ENCODE data around the gene TBL1X.

Gene TBL1X

DNA sequence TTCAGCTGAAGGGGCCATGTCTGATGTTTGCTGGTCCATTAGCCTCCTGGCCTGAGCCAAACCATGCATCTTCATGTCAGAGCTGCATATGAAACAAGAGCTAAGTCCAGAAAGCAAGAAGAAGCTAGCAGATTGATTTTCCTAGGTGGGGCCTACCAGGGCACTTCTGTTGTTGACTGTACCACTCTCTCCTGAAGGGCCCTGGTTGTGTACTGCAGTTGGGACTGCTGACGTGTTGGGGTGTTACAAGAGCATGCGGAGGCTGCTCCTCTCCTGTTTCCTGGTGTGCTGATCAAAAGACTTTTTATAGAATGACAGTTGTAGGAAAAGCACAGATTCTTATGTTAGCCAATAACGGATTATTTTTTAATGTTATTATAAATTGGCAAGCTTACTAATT lies 145.1 kb downstream of the TBL1X start:
- Histone ChIP-seq H3K4me3 (ENCODE audit: low read depth, low read length) (no peak overlapping the region), H3K36me3 (no peaks in the 10 kb centered on the region), H3K9me3 (no peaks in the 10 kb centered on the region), H3K4me1 (no peaks in the 10 kb centered on the region), H3K27me3 (no peaks in the 10 kb centered on the region)
- no peak for DNase-seq
- TF ChIP-seq, protein P1, sequence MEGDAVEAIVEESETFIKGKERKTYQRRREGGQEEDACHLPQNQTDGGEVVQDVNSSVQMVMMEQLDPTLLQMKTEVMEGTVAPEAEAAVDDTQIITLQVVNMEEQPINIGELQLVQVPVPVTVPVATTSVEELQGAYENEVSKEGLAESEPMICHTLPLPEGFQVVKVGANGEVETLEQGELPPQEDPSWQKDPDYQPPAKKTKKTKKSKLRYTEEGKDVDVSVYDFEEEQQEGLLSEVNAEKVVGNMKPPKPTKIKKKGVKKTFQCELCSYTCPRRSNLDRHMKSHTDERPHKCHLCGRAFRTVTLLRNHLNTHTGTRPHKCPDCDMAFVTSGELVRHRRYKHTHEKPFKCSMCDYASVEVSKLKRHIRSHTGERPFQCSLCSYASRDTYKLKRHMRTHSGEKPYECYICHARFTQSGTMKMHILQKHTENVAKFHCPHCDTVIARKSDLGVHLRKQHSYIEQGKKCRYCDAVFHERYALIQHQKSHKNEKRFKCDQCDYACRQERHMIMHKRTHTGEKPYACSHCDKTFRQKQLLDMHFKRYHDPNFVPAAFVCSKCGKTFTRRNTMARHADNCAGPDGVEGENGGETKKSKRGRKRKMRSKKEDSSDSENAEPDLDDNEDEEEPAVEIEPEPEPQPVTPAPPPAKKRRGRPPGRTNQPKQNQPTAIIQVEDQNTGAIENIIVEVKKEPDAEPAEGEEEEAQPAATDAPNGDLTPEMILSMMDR (IDR thresholded peaks at IDR 0.05; ENCODE audit: low read depth, low read length): no peak

DNA sequence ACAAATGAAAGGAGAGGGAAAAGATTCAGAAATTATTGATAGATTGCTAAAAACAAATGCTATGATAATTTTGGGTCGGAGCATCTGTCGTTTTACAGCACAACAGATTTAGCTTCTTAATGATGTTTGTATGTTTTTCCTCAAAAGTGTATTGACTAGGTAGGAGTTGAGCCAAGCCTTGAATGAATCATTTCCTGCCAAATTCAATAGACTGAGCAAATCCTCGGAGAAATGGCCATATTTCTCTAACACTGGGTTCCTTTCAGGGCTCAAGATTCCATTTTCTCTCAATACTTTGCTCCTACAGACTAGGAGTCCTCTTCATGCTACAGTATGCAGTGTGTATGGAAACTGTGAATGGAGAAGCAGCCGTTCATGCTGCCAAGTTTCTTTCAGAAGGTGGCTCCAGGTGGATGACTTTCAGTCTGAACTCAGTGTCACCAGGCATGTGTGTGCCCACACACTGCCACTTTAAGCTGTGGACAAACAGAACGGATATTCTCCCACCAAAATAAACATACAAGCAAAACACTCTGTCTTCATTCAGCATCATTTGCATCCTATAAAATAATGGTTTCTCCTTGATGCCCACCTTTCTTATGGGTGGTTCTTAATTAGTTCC lies 146.0 kb downstream of the TBL1X start:
- TF ChIP-seq, protein P1 (IDR thresholded peaks at IDR 0.05; ENCODE audit: low read depth, low read length): no peak
- no peaks in the 10 kb centered on the region for H3K36me3 ChIP-seq
- no peaks in the 10 kb centered on the region for H3K9me3 ChIP-seq
- DNase-seq: no peak
- no peaks in the 10 kb centered on the region for H3K27me3 ChIP-seq
- no peak overlapping the region for H3K4me3 ChIP-seq (ENCODE audit: low read depth, low read length)
- H3K4me1 ChIP-seq: no peaks in the 10 kb centered on the region

DNA sequence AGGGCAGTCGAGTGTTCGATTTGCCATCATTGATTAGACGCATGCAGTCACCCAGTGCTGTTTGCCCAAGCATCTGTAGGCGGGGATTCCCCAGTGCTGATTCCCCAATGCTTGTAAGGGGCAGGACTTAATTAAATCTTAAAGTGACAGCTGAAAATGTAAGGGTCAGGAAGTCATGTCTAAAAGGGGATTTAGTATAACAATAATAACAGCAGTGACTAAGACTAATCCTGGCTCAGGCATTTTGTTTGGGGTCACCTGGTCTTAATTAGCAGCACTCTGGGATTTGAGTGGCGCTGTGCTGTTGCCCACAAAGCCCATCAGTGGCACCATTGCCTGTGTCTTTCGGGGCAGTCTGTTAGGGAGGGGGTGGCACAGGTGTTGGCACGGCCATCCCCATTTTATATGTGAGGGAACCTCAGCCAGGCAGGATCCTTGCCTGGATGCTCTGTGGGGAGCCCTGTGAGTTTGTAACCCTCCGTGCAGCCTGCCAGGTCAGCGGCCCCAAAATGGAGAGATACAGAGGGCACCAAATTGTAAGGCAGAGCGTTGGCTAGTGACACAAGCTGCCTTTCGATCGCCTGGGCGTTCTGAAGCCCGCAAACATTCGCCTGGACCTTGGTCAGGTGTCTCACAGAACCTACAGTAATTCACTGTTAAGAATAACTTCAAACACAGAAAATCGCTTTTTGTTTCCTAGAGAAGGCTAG lies 146.7 kb downstream of the TBL1X start:
- H3K9me3 ChIP-seq: no peaks in the 10 kb centered on the region
- no peak overlapping the region for H3K4me3 ChIP-seq (ENCODE audit: low read depth, low read length)
- no peaks in the 10 kb centered on the region for H3K4me1 ChIP-seq
- TF ChIP-seq, protein P1 (IDR thresholded peaks at IDR 0.05; ENCODE audit: low read depth, low read length): no peak
- no peaks in the 10 kb centered on the region for H3K27me3 ChIP-seq
- DNase-seq: no peak
- H3K36me3 ChIP-seq: no peaks in the 10 kb centered on the region

DNA sequence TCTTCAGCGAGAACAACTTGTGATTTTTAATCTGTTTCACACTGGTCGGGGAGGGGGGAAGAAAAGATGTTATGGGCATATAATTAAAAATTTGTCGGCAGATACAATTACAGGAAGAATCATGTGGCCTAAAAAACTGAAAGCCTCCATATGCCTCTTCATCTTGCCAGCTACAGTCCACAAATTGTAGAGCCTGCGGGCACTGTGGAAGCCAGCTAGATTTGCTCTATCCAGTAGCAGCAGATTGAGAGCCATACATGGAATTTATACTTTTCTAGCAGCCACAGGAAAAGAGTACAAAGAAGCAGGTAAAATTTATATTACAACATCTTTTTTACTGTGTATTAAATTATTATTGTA lies 147.3 kb downstream of the TBL1X start:
- DNase-seq: no peak
- Histone ChIP-seq H3K4me3 (ENCODE audit: low read depth, low read length) (no peak overlapping the region), H3K4me1 (no peaks in the 10 kb centered on the region), H3K27me3 (no peaks in the 10 kb centered on the region), H3K36me3 (no peaks in the 10 kb centered on the region), H3K9me3 (no peaks in the 10 kb centered on the region)
- TF ChIP-seq, protein P1 (IDR thresholded peaks at IDR 0.05; ENCODE audit: low read depth, low read length): no peak

DNA sequence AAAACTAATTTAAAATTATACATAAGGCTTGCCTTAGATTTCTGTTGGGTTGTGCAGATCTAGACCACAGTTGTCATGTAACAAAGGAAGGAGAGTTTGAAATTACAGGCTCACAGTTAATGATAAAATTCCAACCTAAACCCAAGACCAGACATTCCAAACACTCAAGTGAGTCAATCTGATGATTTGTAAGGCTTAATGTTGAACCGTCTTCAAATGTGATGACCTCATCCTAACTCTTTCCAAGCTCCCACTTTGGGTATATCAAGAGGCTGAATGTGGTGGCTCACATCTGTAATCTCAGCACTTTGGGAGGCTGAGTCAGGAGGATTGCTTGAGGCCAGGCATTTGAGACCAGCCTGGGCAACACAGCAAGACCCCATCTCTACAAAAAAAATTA lies 149.2 kb downstream of the TBL1X start:
- Histone ChIP-seq H3K27me3 (no peaks in the 10 kb centered on the region), H3K4me1 (no peaks in the 10 kb centered on the region), H3K9me3 (no peaks in the 10 kb centered on the region), H3K4me3 (ENCODE audit: low read depth, low read length) (no peak overlapping the region), H3K36me3 (no peaks in the 10 kb centered on the region)
- TF ChIP-seq, protein P1 (IDR thresholded peaks at IDR 0.05; ENCODE audit: low read depth, low read length): no peak
- no peak for DNase-seq

DNA sequence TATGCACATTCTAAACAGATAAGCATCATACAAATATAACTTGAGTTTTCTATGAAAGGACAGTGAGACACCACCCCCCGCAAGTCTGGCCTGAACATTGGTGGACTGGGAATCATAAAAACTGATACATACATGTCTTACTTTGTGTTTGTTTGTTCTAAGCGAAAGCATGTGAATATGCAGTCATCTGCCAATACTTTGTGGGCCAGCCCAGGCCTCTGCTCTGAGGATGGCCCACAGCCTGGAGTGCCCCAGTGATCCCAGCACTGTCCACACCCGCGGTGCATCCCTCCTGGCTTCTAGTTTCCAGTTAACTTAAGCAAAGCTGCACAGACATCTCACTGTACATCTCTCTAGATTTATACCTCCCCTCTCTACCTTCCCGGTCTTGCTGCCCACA lies 154.3 kb downstream of the TBL1X start:
- Histone ChIP-seq H3K36me3 (no peaks in the 10 kb centered on the region), H3K9me3 (no peaks in the 10 kb centered on the region), H3K4me3 (ENCODE audit: low read depth, low read length) (no peak overlapping the region), H3K4me1 (no peaks in the 10 kb centered on the region), H3K27me3 (no peaks in the 10 kb centered on the region)
- DNase-seq: no peak
- TF ChIP-seq, protein P1 (IDR thresholded peaks at IDR 0.05; ENCODE audit: low read depth, low read length): no peak

Measured in BE2C (cell line).